Activated CD8-positive, alpha-beta memory T cell treated with anti-CD3 and anti-CD28 coated beads, Interleukin-2, amount 50 U/mL, for 1 hour (primary cell): Measurements from ENCODE around the gene RUFY2.
"Not testable (repeated sequence)": the region's sequence is repeated elsewhere in the genome, so short reads cannot be mapped to it uniquely, and the experiment has no call there.

Experiments used
- DNase-seq: peaks from one replicate; pipeline ENCODE4 v3.0.0-alpha.2; 2020; ENCODE audit errors: extremely low read depth

Gene RUFY2

GRCh38 chr10:68406815-68407548 is at the start of gene RUFY2:
TSS of gene RUFY2 (minus strand) at chr10:68407277. CDS start at chr10:68407189, 88 bp downstream.
- DNase-seq: peak; percentile 28

- not testable (repeated sequence) for DNase-seq
Measured at GRCh38 chr10:68449698-68450097, 42.6 kb upstream of the RUFY2 start.

- DNase-seq: no peak
Measured at GRCh38 chr10:68446179-68446578, 39.1 kb upstream of the RUFY2 start.

- DNase-seq: no peak
Measured at GRCh38 chr10:68442971-68443370, 35.9 kb upstream of the RUFY2 start.

- DNase-seq: no peak
Measured at GRCh38 chr10:68440898-68441297, 33.8 kb upstream of the RUFY2 start.

GRCh38 chr10:68435803-68436202 is 28.7 kb upstream of the RUFY2 start:
- DNase-seq: no peak

- no peak for DNase-seq
Measured at GRCh38 chr10:68434657-68435056, 27.6 kb upstream of the RUFY2 start.

GRCh38 chr10:68428396-68429104 is 21.5 kb upstream of the RUFY2 start:
- no peak for DNase-seq

GRCh38 chr10:68424454-68425014 is 17.5 kb upstream of the RUFY2 start:
- no peak for DNase-seq

- peak; percentile 25 for DNase-seq
Measured at GRCh38 chr10:68423522-68423921, 16.4 kb upstream of the RUFY2 start.

- no peak for DNase-seq
Measured at GRCh38 chr10:68419376-68419775, 12.3 kb upstream of the RUFY2 start.

- DNase-seq: no peak
Measured at GRCh38 chr10:68408898-68409518, 1.9 kb upstream of the RUFY2 start.

- no peak for DNase-seq
Measured at GRCh38 chr10:68406111-68406814, 814 bp downstream of the RUFY2 start.

GRCh38 chr10:68403701-68404100 is 3.4 kb downstream of the RUFY2 start:
- no peak for DNase-seq

GRCh38 chr10:68402276-68402675 is 4.8 kb downstream of the RUFY2 start:
- DNase-seq: no peak

- no peak for DNase-seq
Measured at GRCh38 chr10:68397005-68397404, 10.1 kb downstream of the RUFY2 start.

- no peak for DNase-seq
Measured at GRCh38 chr10:68385740-68386139, 21.3 kb downstream of the RUFY2 start.

- DNase-seq: no peak
Measured at GRCh38 chr10:68371604-68372003, 35.5 kb downstream of the RUFY2 start.

- no peak for DNase-seq
Measured at GRCh38 chr10:68367121-68367520, 40.0 kb downstream of the RUFY2 start.

GRCh38 chr10:68366600-68366999 is 40.5 kb downstream of the RUFY2 start:
- DNase-seq: no peak

- DNase-seq: no peak
Measured at GRCh38 chr10:68365611-68366010, 41.5 kb downstream of the RUFY2 start.
